Transverse colon (tissue), 4 donors: ENCODE data around the gene NXPH4. TPM values are rescaled to one million over a fixed set of nuclear protein-coding genes. Genes with fewer than 3 reads are reported as not detected.

Source experiments
- DNase-seq: peaks from one replicate; pipeline ENCODE4 v3.0.0-alpha.2; 2019
- H3K27ac ChIP-seq, 4 donors: fragments of 200-600 bp; sonication (generic); 2 replicates each; pipeline ENCODE4 v1.5.1; 2016 to 2018; ENCODE audit warnings: inconsistent platforms in 4 of 4
- H3K27me3 ChIP-seq: fragments of 200-600 bp; sonication (generic); 2 replicates; pipeline ENCODE4 v1.5.1; 2017; ENCODE audit warnings: inconsistent platforms
- H3K36me3 ChIP-seq, 4 donors: fragments of 200-600 bp; sonication (generic); 2 replicates each; pipeline ENCODE4 v1.5.1; 2017 to 2019; ENCODE audit warnings: inconsistent platforms in 4 of 4
- H3K4me1 ChIP-seq, 4 donors: fragments of 200-600 bp; sonication (generic); 2 replicates each; pipeline ENCODE4 v1.5.1; 2017 to 2020; ENCODE audit warnings: inconsistent platforms in 4 of 4
- H3K4me3 ChIP-seq, 4 donors: fragments of 200-600 bp; sonication (generic); 1 replicate in 1 of 4; 2 replicates in 3 of 4; pipeline versions ENCODE4 v1.5.1 to v1.6.1; 2017 to 2019; ENCODE audit warnings: inconsistent platforms in 4 of 4
- H3K9me3 ChIP-seq, 2 donors: fragments of 200-600 bp; sonication (generic); 2 replicates each; pipeline ENCODE4 v1.5.1; 2017 to 2019; ENCODE audit warnings: inconsistent platforms in 2 of 2
- EP300 ChIP-seq: sonication (generic); formaldehyde crosslinking; IDR thresholded peaks from one replicate; pipeline ENCODE4 v1.6.1; 2017; ENCODE audit warnings: antibody characterized with exemption, low read depth
- POLR2A ChIP-seq: fragments of 450-650 bp; IDR thresholded peaks from one replicate; pipeline ENCODE4 v1.6.1; 2016; ENCODE audit warnings: antibody characterized with exemption, mild to moderate bottlenecking, moderate library complexity
- POLR2AphosphoS5 ChIP-seq, 3 donors: sonication (generic); formaldehyde crosslinking; IDR thresholded peaks; one replicate each; pipeline ENCODE4 v1.6.1; 2016; ENCODE audit warnings: antibody characterized with exemption in 3 of 3
- WGBS, 2 donors: methylation state at CpG; one replicate each; pipeline ENCODE4 v1.1.5; 2018; ENCODE audit warnings: low coverage in 1 of 2; 5-methylcytosine and 5-hydroxymethylcytosine counted together
- in situ Hi-C, 4 donors: fragments of 200-750 bp; cut with MboI; loops; one replicate each; pipeline versions ENCODE4 v1.15.0 to v1.15.1; 2017; ENCODE audit warnings: low sequenced_read_pairs in 3 of 4, low pct_ligation_motif_present in 1 of 4, low pct_unique_long_range_greater_than_20kb in 1 of 4
- intact Hi-C: fragments of 100-400 bp; cut with DNase I; formaldehyde crosslinking; loops from one replicate; pipeline ENCODE4 v1.15.1; 2023; ENCODE audit warnings: low total_unique reads
- total RNA-seq, 4 donors: library from RNA; depleted of rRNA; stranded (reverse); fragments of >200 nt; gene quantifications; one replicate each; pipeline ENCODE4 v1.1.0, GENCODE V29; 2016
- TF ChIP-seq, protein P1 (sequence below), 5 experiments: fragments of 200-600 bp in 3 of 5; fragments of 450-650 bp in 2 of 5; sonication (generic) in 3 of 5; IDR thresholded peaks; 1 replicate in 2 of 5; 2 replicates in 3 of 5; pipeline ENCODE4 v1.5.1; 2016 to 2017; ENCODE audit warnings: antibody characterized with exemption in 5 of 5, inconsistent platforms in 3 of 5, mild to moderate bottlenecking in 2 of 5, moderate library complexity in 1 of 5

NXPH4 gene
- total RNA-seq, 4 donors from 2014 or later = not detected

- H3K4me1 ChIP-seq = no peaks in the 10 kb centered on the region
- no peak overlapping the region for H3K4me3 ChIP-seq
- no peak overlapping the region for H3K27ac ChIP-seq
- 86% methylated on average over 21 of the region's 22 CpGs; no CpG with 5 or more reads in 1 of the 2 donors for WGBS, 2 donors
- peaks cover 0 to 61% (median 12%) of the 10 kb centered on the region in 4 donors for H3K36me3 ChIP-seq
- intact Hi-C loops (no loop called here), in situ Hi-C loops (loop anchor here in 1 of 4 donors (25.0 kb wide), 1 partner anchor 435 kb away; the partner anchor contains the start of genes HSD17B6 and PRIM1)
- no peaks in the 10 kb centered on the region for H3K9me3 ChIP-seq
- TF ChIP-seq, protein P1, sequence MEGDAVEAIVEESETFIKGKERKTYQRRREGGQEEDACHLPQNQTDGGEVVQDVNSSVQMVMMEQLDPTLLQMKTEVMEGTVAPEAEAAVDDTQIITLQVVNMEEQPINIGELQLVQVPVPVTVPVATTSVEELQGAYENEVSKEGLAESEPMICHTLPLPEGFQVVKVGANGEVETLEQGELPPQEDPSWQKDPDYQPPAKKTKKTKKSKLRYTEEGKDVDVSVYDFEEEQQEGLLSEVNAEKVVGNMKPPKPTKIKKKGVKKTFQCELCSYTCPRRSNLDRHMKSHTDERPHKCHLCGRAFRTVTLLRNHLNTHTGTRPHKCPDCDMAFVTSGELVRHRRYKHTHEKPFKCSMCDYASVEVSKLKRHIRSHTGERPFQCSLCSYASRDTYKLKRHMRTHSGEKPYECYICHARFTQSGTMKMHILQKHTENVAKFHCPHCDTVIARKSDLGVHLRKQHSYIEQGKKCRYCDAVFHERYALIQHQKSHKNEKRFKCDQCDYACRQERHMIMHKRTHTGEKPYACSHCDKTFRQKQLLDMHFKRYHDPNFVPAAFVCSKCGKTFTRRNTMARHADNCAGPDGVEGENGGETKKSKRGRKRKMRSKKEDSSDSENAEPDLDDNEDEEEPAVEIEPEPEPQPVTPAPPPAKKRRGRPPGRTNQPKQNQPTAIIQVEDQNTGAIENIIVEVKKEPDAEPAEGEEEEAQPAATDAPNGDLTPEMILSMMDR (IDR thresholded peaks at IDR 0.05) = no peak
- no peak for TF ChIP-seq POLR2A
- no peak for TF ChIP-seq POLR2AphosphoS5 (IDR thresholded peaks at IDR 0.05)
- TF ChIP-seq EP300 = no peak
- no peak for DNase-seq
- no peaks in the 10 kb centered on the region for H3K27me3 ChIP-seq
Observed at GRCh38 chr12:57196956-57197355, 19.6 kb upstream of the NXPH4 start.

DNA sequence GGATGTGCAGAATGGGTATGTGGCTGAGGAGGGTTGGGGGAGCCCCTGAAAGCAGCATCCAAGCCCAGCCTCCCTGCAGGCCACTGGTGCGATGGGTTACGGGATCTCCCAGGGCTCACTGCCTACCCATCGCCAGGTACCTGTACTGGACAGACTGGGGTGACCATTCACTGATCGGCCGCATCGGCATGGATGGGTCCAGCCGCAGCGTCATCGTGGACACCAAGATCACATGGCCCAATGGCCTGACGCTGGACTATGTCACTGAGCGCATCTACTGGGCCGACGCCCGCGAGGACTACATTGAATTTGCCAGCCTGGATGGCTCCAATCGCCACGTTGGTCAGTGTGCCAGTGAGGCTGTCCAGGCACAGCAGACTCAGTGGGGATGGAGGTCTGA lies 18.3 kb upstream of the NXPH4 start:
- no peaks in the 10 kb centered on the region for H3K4me1 ChIP-seq
- no peaks in the 10 kb centered on the region for H3K27me3 ChIP-seq
- TF ChIP-seq POLR2A = no peak
- TF ChIP-seq EP300 = no peak
- TF ChIP-seq, protein P1 (IDR thresholded peaks at IDR 0.05) = no peak
- TF ChIP-seq POLR2AphosphoS5 (IDR thresholded peaks at IDR 0.05) = no peak
- no peak for DNase-seq
- intact Hi-C loops = no loop called here
- in situ Hi-C loops = loop anchor here in 1 of 4 donors (25.0 kb wide), 1 partner anchor 436 kb away; the partner anchor contains the start of genes HSD17B6 and PRIM1
- no peak overlapping the region for H3K4me3 ChIP-seq
- WGBS, 2 donors = 90 to 100% methylated on average over 4 to 17 of the region's 17 CpGs
- H3K9me3 ChIP-seq = no peaks in the 10 kb centered on the region
- peaks cover 0 to 65% (median 13%) of the 10 kb centered on the region in 4 donors for H3K36me3 ChIP-seq
- H3K27ac ChIP-seq = no peak overlapping the region

DNA sequence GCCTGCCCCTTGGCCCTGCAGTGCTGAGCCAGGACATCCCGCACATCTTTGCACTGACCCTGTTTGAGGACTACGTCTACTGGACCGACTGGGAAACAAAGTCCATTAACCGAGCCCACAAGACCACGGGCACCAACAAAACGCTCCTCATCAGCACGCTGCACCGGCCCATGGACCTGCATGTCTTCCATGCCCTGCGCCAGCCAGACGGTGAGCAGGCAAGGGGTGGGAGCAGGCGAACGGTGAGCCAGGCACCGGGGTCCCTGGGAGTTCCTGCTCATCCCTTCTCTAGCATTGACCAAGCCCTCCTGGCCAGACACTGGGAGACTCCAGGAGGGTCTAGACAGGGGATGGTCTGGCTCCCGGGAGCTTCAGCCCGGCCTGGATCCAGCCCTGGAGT lies 17.4 kb upstream of the NXPH4 start:
- Histone ChIP-seq H3K9me3 (no peaks in the 10 kb centered on the region), H3K27me3 (no peaks in the 10 kb centered on the region), H3K4me1 (no peaks in the 10 kb centered on the region), H3K4me3 (no peak overlapping the region), H3K27ac (no peak overlapping the region), H3K36me3 (peaks cover 0 to 66% (median 11%) of the 10 kb centered on the region in 4 donors)
- DNase-seq = no peak
- WGBS, 2 donors = 91% methylated on average over 14 of the region's 15 CpGs; no CpG with 5 or more reads in 1 of the 2 donors
- TF ChIP-seq, protein P1 (IDR thresholded peaks at IDR 0.05) = no peak
- no peak for TF ChIP-seq POLR2A
- no peak for TF ChIP-seq POLR2AphosphoS5 (IDR thresholded peaks at IDR 0.05)
- TF ChIP-seq EP300 = no peak
- in situ Hi-C loops = loop anchor here in 1 of 4 donors (25.0 kb wide), 1 partner anchor 437 kb away; the partner anchor contains the start of genes HSD17B6 and PRIM1
- intact Hi-C loops = no loop called here

DNA sequence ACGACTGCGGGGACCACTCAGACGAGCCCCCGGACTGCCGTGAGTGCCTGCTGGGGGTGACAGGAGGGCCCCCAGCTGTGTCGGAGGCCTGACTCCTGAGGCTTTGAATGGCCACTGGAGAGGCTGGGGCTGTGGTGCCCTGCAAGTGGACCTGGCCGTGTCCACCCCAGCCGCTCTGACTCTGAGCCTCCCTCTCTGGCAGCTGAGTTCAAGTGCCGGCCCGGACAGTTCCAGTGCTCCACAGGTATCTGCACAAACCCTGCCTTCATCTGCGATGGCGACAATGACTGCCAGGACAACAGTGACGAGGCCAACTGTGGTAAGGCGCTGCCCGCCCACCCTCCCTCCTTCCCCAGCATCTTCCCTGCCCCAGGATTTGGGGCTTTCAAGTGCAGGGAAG lies 16.1 kb upstream of the NXPH4 start:
- WGBS, 2 donors = 94 to 100% methylated on average over 1 to 15 of the region's 15 CpGs
- in situ Hi-C loops (no loop called here), intact Hi-C loops (no loop called here)
- Histone ChIP-seq H3K36me3 (peaks cover 0 to 62% (median 12%) of the 10 kb centered on the region in 4 donors), H3K4me3 (no peak overlapping the region), H3K9me3 (no peaks in the 10 kb centered on the region), H3K27ac (no peak overlapping the region), H3K4me1 (no peaks in the 10 kb centered on the region), H3K27me3 (no peaks in the 10 kb centered on the region)
- no peak for TF ChIP-seq POLR2AphosphoS5 (IDR thresholded peaks at IDR 0.05)
- TF ChIP-seq, protein P1 (IDR thresholded peaks at IDR 0.05) = no peak
- no peak for TF ChIP-seq EP300
- TF ChIP-seq POLR2A = no peak
- DNase-seq = no peak
